HG03571 (cell line): ENCODE data around the gene TMEM59L.

Source experiments
- ATAC-seq: cut with Tn5 transposase; IDR thresholded peaks from one replicate; pipeline ENCODE4 v1.9.1; 2021; ENCODE audit not compliant: unreplicated experiment

Gene TMEM59L

GRCh38 chr19:18608805-18609716 lies 3.6 kb upstream of the TMEM59L start:
- ATAC-seq: no peak

GRCh38 chr19:18609717-18610051 lies 3.0 kb upstream of the TMEM59L start:
- no peak for ATAC-seq

DNA sequence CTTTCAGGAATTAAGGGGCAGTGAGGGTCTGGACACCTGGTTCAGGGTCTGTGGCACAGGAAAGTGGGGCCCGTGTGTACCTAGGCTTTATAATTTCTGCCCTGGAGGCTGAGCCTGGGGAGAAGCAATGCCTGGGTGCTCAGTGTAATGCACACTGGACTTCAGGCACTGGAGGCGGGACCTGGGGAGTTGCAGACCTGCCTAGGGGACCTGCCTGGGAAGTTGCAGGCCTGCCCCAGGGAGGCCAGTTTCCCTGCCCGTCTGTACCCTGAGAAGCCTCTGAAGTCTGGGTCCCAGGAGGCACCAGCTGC lies 2.5 kb upstream of the TMEM59L start:
- ATAC-seq: no peak

DNA sequence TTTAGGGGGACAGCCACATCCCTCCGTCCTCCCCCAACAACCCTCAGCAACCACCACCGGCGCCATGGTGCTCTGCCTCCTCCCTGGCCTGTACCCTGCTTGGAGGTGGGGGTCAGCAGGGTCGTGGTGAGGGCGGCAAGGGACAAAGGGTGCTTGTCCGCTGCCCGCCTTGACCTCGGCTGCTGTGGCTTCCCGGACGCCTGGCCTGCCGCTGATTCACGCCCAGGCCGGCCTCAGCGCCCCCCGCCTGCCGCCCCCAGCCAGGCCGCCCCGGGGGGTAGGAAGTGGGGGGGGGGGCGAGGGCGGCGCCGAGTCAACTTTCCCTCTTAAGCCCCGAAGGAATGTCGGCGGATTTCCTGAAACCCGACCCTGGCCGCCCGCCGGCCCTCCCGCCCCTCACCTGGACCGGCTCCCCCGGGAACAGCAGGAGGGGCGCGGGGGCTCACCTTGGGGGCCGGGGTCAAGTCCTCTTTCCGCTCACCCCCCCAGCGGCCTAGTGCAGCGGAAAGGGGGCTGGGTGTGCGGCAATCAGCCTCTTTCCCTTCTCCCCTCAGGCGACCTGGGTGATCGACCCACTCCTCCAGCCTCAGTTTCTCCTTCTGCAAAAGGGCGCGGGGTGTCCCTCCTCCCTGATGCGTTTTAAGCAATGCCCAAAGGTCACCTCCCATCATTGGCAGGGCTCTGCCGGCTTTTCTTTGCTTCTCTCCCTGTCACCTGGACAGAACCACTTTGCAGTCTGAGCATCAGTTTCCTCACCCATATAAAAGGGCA lies 1.9 kb upstream of the TMEM59L start:
- ATAC-seq: no peak

GRCh38 chr19:18611327-18612050 lies 1.2 kb upstream of the TMEM59L start:
- ATAC-seq: no peak

DNA sequence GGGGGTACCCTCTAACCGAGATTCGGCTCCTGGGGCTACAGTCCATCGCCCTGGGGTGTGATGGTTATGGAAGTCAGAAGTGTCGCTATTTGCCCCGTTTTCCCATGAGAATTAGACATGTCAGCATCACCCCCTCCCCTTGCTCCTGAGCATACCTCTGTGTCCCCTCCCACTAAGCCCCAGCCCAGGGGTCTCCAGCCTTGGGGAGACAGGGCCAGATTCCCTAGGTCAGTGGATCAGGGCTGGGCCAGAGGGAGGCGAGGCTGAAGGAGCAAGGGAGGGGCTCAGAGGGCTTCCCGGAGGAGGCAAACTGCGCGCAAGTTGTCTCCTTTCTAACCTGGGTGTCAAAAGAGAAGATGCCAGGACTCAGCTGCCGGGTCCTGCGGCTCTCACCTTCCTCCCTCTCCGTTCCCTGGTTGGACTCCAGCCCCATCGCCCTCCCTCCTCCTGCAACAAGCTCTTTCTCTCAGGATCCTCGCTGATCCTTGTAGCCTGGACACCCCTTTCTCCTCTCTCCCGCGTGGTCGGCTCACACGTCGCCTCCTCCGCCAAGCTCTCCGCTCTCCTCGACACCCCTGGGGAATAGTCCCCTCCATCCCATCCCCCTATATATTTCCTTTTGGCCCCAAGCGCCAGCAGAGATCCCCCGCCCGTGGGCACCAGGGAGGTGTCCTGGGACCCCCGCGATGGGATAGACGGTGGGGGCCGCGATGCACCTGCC lies 459 bp upstream of the TMEM59L start:
- no peak for ATAC-seq

DNA sequence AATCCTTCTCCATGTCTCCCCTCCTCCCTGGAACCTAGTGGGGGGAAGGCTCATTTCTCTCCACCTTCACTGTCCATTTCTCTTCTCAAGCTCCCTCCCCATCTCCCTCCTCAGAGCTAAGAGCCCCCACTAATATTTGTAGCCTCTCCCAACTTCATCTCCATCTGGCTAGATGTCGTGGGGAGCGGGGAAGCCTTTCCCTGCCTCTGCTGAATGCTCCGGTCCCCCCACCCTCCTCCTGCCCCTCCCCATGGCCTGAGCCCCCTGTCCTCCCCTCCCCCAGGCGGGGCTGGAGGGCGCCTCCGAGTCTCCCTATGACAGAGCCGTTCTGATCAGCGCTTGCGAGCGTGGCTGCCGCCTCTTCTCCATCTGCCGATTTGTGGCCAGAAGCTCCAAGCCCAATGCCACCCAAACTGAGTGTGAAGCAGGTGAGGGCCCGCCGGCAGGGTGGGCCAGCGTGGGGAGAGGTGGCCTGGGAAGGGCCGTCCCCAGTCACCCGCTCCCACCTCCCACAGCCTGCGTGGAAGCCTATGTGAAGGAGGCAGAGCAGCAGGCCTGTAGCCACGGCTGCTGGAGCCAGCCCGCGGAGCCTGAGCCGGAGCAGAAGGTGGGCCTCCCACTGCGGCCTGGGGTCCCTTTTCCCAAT lies 1.0 kb downstream of the TMEM59L start:
- ATAC-seq: no peak

DNA sequence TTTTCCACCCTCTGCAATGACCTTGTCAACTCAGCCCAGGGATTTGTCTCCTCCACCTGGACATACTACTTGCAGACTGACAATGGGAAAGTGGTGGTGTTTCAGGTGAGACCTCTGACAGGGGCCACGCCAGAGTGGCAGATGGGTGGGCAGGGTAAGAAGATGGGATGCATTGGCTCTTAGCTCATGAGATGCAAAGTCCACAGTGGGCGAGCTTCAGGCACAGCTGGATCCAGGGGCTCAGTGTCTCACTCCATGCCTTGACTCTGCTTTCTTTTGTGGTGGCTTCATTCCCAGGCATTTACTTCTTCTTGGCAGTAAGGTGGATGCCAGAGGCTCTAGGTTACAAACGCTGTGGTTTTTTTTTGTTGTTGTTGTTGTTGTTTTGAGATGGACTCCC lies 3.4 kb downstream of the TMEM59L start:
- no peak for ATAC-seq

- ATAC-seq: no peak
Observed at GRCh38 chr19:18617562-18617961, 4.9 kb downstream of the TMEM59L start.

DNA sequence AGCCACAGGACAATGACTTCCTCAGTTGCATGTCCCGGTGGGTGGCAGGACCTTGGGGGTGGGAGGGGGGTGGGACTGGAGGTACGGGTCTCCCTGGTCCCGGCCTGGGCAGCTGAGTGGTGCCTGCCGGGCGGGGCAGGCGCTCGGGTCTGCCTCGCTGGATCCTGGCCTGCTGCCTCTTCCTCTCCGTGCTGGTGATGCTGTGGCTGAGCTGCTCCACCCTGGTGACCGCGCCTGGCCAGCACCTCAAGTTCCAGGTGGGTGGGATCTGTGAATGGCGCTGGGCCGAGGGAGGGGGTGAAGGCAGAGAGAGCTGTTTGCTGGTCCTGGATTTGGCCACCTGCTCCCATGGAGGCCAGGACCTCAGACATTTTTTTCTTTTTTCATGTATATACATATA lies 5.6 kb downstream of the TMEM59L start:
- ATAC-seq: no peak

GRCh38 chr19:18620311-18620710 lies 7.6 kb downstream of the TMEM59L start:
- no peak for ATAC-seq

- no peak for ATAC-seq
Observed at GRCh38 chr19:18620902-18621301, 8.2 kb downstream of the TMEM59L start.

GRCh38 chr19:18626906-18627305 lies 14.2 kb downstream of the TMEM59L start:
- ATAC-seq: no peak

GRCh38 chr19:18629166-18630088 lies 16.8 kb downstream of the TMEM59L start:
- ATAC-seq: no peak

- no peak for ATAC-seq
Observed at GRCh38 chr19:18633321-18633720, 20.7 kb downstream of the TMEM59L start.

GRCh38 chr19:18634612-18635297 lies 22.1 kb downstream of the TMEM59L start:
- ATAC-seq: no peak

- ATAC-seq: no peak
Observed at GRCh38 chr19:18635831-18636182, 23.1 kb downstream of the TMEM59L start.

DNA sequence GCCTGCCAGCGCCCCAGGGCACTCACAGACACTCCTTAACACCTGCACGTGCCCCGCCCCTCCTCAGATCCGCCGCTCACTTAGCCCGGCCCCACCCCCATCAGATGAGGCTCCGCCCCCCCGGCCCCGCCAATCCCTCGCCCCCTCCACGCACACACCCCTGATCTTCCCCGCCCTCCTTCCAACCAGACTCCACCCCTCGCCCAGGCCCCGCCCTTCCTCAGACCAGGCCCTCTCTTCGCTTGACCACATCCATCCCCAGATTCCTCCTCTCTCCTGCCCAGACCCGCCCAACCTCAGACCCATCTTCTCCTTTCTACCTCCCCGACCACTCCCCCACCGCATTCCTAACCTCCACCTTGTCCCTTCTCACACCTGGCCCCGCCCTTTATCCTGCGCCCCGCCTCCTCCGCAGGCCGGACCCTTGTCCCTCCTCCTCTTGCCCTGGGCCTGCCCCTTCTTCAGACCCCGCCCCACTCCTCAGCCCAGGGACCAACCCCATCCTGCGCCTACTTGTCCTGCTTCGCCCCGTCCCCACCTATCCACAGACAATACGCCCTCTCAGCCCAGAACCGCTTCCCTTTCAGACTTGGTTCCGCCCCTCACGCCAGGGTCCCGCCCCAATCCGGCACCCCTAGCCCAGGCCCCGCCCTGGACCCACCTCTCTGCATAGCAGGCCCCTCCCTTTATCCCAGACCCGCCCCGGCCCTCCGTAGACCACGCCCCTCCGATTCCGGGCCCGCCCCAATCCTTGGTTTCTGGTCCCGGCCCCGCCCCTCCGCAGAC lies 23.7 kb downstream of the TMEM59L start:
- peak; percentile 72 for ATAC-seq
